ENCODE results near the gene TRPV4. TPM values are rescaled to one million over a fixed set of nuclear protein-coding genes. Genes with fewer than 3 reads are reported as not detected.
A peak's percentile ranks its signal among the peaks of the same experiment; 100 is the strongest.

TRPV4 gene
- total RNA-seq, 1 experiment from 2014 or later, result 0.44 TPM

- no peaks in the 10 kb centered on the region for H3K9me3 ChIP-seq (ENCODE audit: control insufficient read depth, insufficient read depth, low read depth, low read length)
- ChIA-PET CTCF (no interaction called here), POLR2A (no interaction called here)
- H3K4me3 ChIP-seq (ENCODE audit: low read depth in 2 of 2, low read length in 2 of 2), result no peak overlapping the region
- H3K27ac ChIP-seq (ENCODE audit: low read length), result no peak overlapping the region
- no TSS peak for BruUV-seq (replicated peaks)
- in situ Hi-C loops (cut with HindIII; ENCODE audit: low pct_unique_long_range_greater_than_20kb, low sequenced_read_pairs), result no loop called here
- H3K36me3 ChIP-seq (ENCODE audit: control insufficient read depth, insufficient read depth, low read length), result no peaks in the 10 kb centered on the region
- intact Hi-C loops (cut with micrococcal nuclease; ENCODE audit: unreplicated experiment), result no loop called here
- DNase-seq (ENCODE audit: low read depth, low spot score), result no peak
- H3K27me3 ChIP-seq (ENCODE audit: control insufficient read depth, insufficient read depth, low read length), result no peaks in the 10 kb centered on the region
- H3K4me1 ChIP-seq (ENCODE audit: control insufficient read depth, insufficient read depth, low read length), result no peaks in the 10 kb centered on the region
- ATAC-seq, result no peak
- TF ChIP-seq SIN3A (IDR thresholded peaks at IDR 0.05; ENCODE audit: borderline replicate concordance, insufficient read depth, low read depth, low read length) (no peak), REST (IDR thresholded peaks at IDR 0.05; ENCODE audit: insufficient read depth in 1 of 2, low read depth in 2 of 2, low read length in 1 of 2) (0 out of 4 replicates have a peak, but pooled peaks of 1 of the 2 experiments have one; percentile 19)
These were observed 98.1 kb downstream of the TRPV4 start for GRCh38 chr12:109735051-109735521.

- CTCF ChIA-PET, result no interaction called here
- TF ChIP-seq POLR2AphosphoS5 (IDR thresholded peaks at IDR 0.05; ENCODE audit: low read depth, low read length), result no peak
- no peak for TF ChIP-seq SIN3A (IDR thresholded peaks at IDR 0.05; ENCODE audit: borderline replicate concordance, insufficient read depth, low read depth, low read length)
- TF ChIP-seq CTCF (IDR thresholded peaks at IDR 0.05), result no peak
These were observed 98.8 kb downstream of the TRPV4 start for GRCh38 chr12:109734219-109735000.

More at GRCh38 chr12:109734219-109735000, 98.8 kb downstream of the TRPV4 start:
- in situ Hi-C loops (cut with HindIII; ENCODE audit: low pct_unique_long_range_greater_than_20kb, low sequenced_read_pairs), result no loop called here
- Histone ChIP-seq H3K9me3 (ENCODE audit: control insufficient read depth, insufficient read depth, low read depth, low read length) (no peaks in the 10 kb centered on the region), H3K4me1 (ENCODE audit: control insufficient read depth, insufficient read depth, low read length) (no peaks in the 10 kb centered on the region), H3K27me3 (ENCODE audit: control insufficient read depth, insufficient read depth, low read length) (no peaks in the 10 kb centered on the region), H3K27ac (ENCODE audit: low read length) (no peak overlapping the region), H3K4me3 (ENCODE audit: low read depth in 2 of 2, low read length in 2 of 2) (no peak overlapping the region), H3K36me3 (ENCODE audit: control insufficient read depth, insufficient read depth, low read length) (no peaks in the 10 kb centered on the region)
- no peak for DNase-seq (ENCODE audit: low read depth, low spot score)
- POLR2A ChIA-PET, result no interaction called here
- ATAC-seq, result no peak
- intact Hi-C loops (cut with micrococcal nuclease; ENCODE audit: unreplicated experiment), result no loop called here
- BruUV-seq (replicated peaks), result no TSS peak

Small RNAs within 50 kb of the gene (microRNA-seq; reads per million reads assigned to microRNA genes)
- not detected for gene MIR4497 (ENCODE audit: unreplicated experiment)

Other genes with a start within 250 kb of the TRPV4 start
- gene FAM222A, start 119.6 kb downstream of the TRPV4 start, total RNA-seq (2021; ENCODE audit: unreplicated experiment), result 12.8 TPM
- gene GLTP, start 47.1 kb upstream of the TRPV4 start, total RNA-seq (2021; ENCODE audit: unreplicated experiment), result 24.8 TPM
- gene TCHP, start 66.9 kb upstream of the TRPV4 start, total RNA-seq (2021; ENCODE audit: unreplicated experiment), result 25.0 TPM
- gene GIT2, start 163.0 kb upstream of the TRPV4 start, total RNA-seq (2021; ENCODE audit: unreplicated experiment), result 40.0 TPM
- 34.4 TPM for gene ANKRD13A, start 166.0 kb upstream of the TRPV4 start, total RNA-seq (2021; ENCODE audit: unreplicated experiment)
- 13.6 TPM for gene C12orf76, start 215.1 kb upstream of the TRPV4 start, total RNA-seq (2021; ENCODE audit: unreplicated experiment)

Measured in Panc1 (cell line).